CD14-positive monocyte (primary cell): Measurements from ENCODE around the gene DNAJC28. TPM values are rescaled to one million over a fixed set of nuclear protein-coding genes. Genes with fewer than 3 reads are reported as not detected.

Experiments used
- DNase-seq, 3 donors: peaks; one replicate each; pipeline ENCODE4 v3.0.0-alpha.2; 2011 to 2022
- H2AFZ ChIP-seq: 2 replicates; pipeline ENCODE4 v1.6.0; 2012; ENCODE audit warnings: mild to moderate bottlenecking, low read depth, low read length, inconsistent platforms; ENCODE audit not compliant: insufficient read depth, poor library complexity, severe bottlenecking
- H3K27ac ChIP-seq, 2 donors: 1 replicate in 1 of 2; 2 replicates in 1 of 2; pipeline ENCODE4 v1.5.1; 2012 to 2013; ENCODE audit warnings: low read length in 2 of 2, control low read depth in 1 of 2, inconsistent platforms in 1 of 2, low read depth in 1 of 2, mild to moderate bottlenecking in 1 of 2
- H3K27me3 ChIP-seq, 2 donors: one replicate each; pipeline versions ENCODE4 v1.6.0 to v1.6.1; 2011 to 2013; ENCODE audit warnings: low read length in 2 of 2; ENCODE audit not compliant: control insufficient read depth in 2 of 2, insufficient read depth in 2 of 2
- H3K36me3 ChIP-seq, 2 donors: replicated peaks in 1 of 2; 1 replicate in 1 of 2; 2 replicates in 1 of 2; pipeline versions ENCODE4 v1.5.1 to v1.6.1; 2012 to 2013; ENCODE audit warnings: low read length in 2 of 2, control low read depth in 1 of 2, inconsistent platforms in 1 of 2, mild to moderate bottlenecking in 1 of 2; ENCODE audit not compliant: insufficient read depth in 2 of 2, control insufficient read depth in 1 of 2
- H3K4me1 ChIP-seq, 2 donors: 1 replicate in 1 of 2; 2 replicates in 1 of 2; pipeline versions ENCODE4 v1.5.1 to v1.6.1; 2012 to 2013; ENCODE audit warnings: low read length in 2 of 2, control low read depth in 1 of 2, inconsistent platforms in 1 of 2, mild to moderate bottlenecking in 1 of 2, moderate library complexity in 1 of 2; ENCODE audit not compliant: insufficient read depth in 2 of 2, control insufficient read depth in 1 of 2
- H3K4me2 ChIP-seq: replicated peaks from 2 replicates; pipeline ENCODE3; 2012; ENCODE audit warnings: low read length, moderate library complexity, mild to moderate bottlenecking; ENCODE audit not compliant: poor library complexity, severe bottlenecking; ENCODE audit errors: extremely low read depth
- H3K4me3 ChIP-seq, 3 experiments: fragments of 200-600 bp in 1 of 3; sonication (generic) in 1 of 3; replicated peaks in 1 of 3; 1 replicate in 2 of 3; 2 replicates in 1 of 3; pipeline ENCODE4 v1.5.1; 2011 to 2013; ENCODE audit warnings: low read length in 3 of 3, mild to moderate bottlenecking in 3 of 3, control low read depth in 2 of 3, low read depth in 2 of 3, inconsistent platforms in 1 of 3, moderate library complexity in 1 of 3
- H3K79me2 ChIP-seq: 2 replicates; pipeline ENCODE4 v1.6.0; 2012; ENCODE audit warnings: mild to moderate bottlenecking, control low read depth, inconsistent platforms, low read length, moderate library complexity; ENCODE audit not compliant: insufficient read depth
- H3K9ac ChIP-seq: 2 replicates; pipeline ENCODE4 v1.6.0; 2017; ENCODE audit warnings: low read length, mild to moderate bottlenecking; ENCODE audit not compliant: insufficient read depth, poor library complexity, severe bottlenecking
- H3K9me3 ChIP-seq, 2 donors: replicated peaks in 1 of 2; 1 replicate in 1 of 2; 2 replicates in 1 of 2; pipeline versions ENCODE4 v1.5.1 to v1.6.1; 2012 to 2013; ENCODE audit warnings: low read length in 2 of 2, control low read depth in 1 of 2; ENCODE audit not compliant: control insufficient read depth in 1 of 2, insufficient read depth in 1 of 2
- H4K20me1 ChIP-seq: 2 replicates; pipeline ENCODE4 v1.6.0; 2012; ENCODE audit warnings: mild to moderate bottlenecking, low read length, control low read depth, moderate library complexity; ENCODE audit not compliant: insufficient read depth
- H3K27ac Mint-ChIP-seq, 7 donors: one replicate each; pipeline ENCODE4 v1.8.0; 2020; ENCODE audit warnings: mild to moderate bottlenecking in 7 of 7, mixed read lengths in 7 of 7, moderate library complexity in 6 of 7, inconsistent platforms in 2 of 7
- H3K27me3 Mint-ChIP-seq, 3 donors: one replicate each; pipeline ENCODE4 v1.8.0; 2021 to 2022; ENCODE audit warnings: low read depth in 3 of 3, mild to moderate bottlenecking in 3 of 3, mixed read lengths in 3 of 3, moderate library complexity in 3 of 3, inconsistent platforms in 1 of 3
- H3K36me3 Mint-ChIP-seq, 2 donors: one replicate each; pipeline ENCODE4 v1.8.0; 2020; ENCODE audit warnings: mixed read lengths in 2 of 2, inconsistent platforms in 1 of 2, mild to moderate bottlenecking in 1 of 2
- H3K4me1 Mint-ChIP-seq: one replicate; pipeline ENCODE4 v1.8.0; 2020; ENCODE audit warnings: mild to moderate bottlenecking, mixed read lengths
- H3K4me3 Mint-ChIP-seq, 2 donors: one replicate each; pipeline ENCODE4 v1.8.0; 2020; ENCODE audit warnings: mild to moderate bottlenecking in 2 of 2, mixed read lengths in 2 of 2, moderate library complexity in 1 of 2
- H3K9me3 Mint-ChIP-seq, 7 donors: one replicate each; pipeline ENCODE4 v1.8.0; 2020 to 2022; ENCODE audit warnings: mixed read lengths in 7 of 7, mild to moderate bottlenecking in 6 of 7, moderate library complexity in 6 of 7, inconsistent platforms in 2 of 7
- WGBS: methylation state at CpG from one replicate; pipeline ENCODE4 v1.1.5; 2013; ENCODE audit warnings: missing lambda C conversion rate; ENCODE audit not compliant: insufficient coverage; 5-methylcytosine and 5-hydroxymethylcytosine counted together
- intact Hi-C, 2 donors: fragments of 100-400 bp; cut with micrococcal nuclease; formaldehyde crosslinking; loops; one replicate each; pipeline versions ENCODE4 v1.15.0 to v1.15.1; 2023
- polyA minus RNA-seq: library from RNA; depleted of rRNA, polyadenylated mRNA; stranded (reverse); fragments of >200 nt; gene quantifications from 2 replicates; pipeline ENCODE4 v1.2.3, GENCODE V29; 2012
- polyA plus RNA-seq, 3 donors: library from polyadenylated mRNA; depleted of rRNA in 1 of 3; unstranded in 2 of 3; stranded (reverse) in 1 of 3; fragments of 300-500 nt in 2 of 3; fragments of >200 nt in 1 of 3; fragmentation: Illumina TruSeq in 2 of 3; gene quantifications; 1 replicate in 2 of 3; 2 replicates in 1 of 3; pipeline ENCODE4 v1.2.3, GENCODE V29; 2012 to 2021
- total RNA-seq, 12 experiments: library from RNA in 1 of 12; stranded (reverse) in 1 of 12; fragments of 120-200 nt in 1 of 12; gene quantifications; one replicate each; pipeline ENCODE4 v1.2.4 and lab custom pipeline; 2013 to 2026; ENCODE audit warnings: mixed read lengths in 6 of 12, inconsistent platforms in 1 of 12
- TF ChIP-seq, protein P1 (sequence below): fragments of 200-600 bp; IDR thresholded peaks from one replicate; pipeline ENCODE4 v1.8.0; 2022; ENCODE audit warnings: antibody characterized with exemption, mild to moderate bottlenecking

DNAJC28 gene, protein sequence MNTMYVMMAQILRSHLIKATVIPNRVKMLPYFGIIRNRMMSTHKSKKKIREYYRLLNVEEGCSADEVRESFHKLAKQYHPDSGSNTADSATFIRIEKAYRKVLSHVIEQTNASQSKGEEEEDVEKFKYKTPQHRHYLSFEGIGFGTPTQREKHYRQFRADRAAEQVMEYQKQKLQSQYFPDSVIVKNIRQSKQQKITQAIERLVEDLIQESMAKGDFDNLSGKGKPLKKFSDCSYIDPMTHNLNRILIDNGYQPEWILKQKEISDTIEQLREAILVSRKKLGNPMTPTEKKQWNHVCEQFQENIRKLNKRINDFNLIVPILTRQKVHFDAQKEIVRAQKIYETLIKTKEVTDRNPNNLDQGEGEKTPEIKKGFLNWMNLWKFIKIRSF
- 0.83 TPM for total RNA-seq (2013)
- 1 to 10 TPM in 1 of 3 donors, under 1 TPM in 2; 0.21 to 1.1 (median 0.26) TPM for polyA plus RNA-seq
- 0.14 and 0.32 TPM in 2 replicates for polyA minus RNA-seq
- total RNA-seq (lab: John Stamatoyannopoulos, UW): 0.15 to 1.3 (median 0.35) reads per million in 11 experiments

DNA sequence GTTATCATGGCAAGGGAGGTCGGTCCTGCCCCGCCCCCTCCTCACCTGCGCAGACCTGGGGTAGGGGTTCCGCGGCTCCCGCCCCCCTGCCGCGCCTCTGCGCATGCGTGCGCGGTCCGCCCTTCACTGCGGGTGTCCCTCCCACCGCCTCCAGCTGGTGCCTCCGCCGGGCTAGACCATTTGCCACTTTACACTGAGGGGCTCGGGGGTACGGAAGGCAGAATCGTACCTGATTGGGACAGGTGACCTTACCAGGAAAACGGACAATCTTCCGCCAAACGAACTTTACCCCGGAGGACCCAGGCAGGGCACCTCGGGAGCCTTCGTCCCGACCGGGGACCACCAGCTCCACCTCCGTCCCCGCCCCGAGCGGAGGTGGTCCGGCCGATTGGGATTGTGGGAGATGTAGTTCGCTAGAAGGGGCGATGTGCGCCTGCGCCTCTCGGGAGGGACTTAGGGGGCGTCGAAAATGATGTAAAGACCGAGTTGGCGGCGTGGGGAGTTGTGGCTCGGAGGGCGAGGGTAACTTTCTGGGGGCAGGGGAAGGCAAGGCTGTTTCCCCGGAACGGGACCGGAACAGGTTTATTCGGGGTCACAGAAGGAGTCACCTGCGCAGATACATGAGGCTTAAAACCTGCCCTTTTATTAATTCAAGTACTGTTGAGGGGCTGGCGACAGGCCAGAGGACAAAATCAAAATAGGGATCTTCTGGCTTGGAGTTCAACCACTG is at the start of gene DNAJC28:
DNAJC28 (minus strand) TSS at position 344 of the 730 bp plus-strand sequence. CDS start 2,323 bp downstream, outside the sequence.
- peak within 1 kb of the TSS; percentile 36 to 71 for H3K27ac ChIP-seq
- peak within 1 kb of the TSS; percentile 52 to 87 (median 71) for H3K4me3 ChIP-seq
- H3K36me3 ChIP-seq: no peaks in the 10 kb centered on the region
- H3K4me2 ChIP-seq: peak within 1 kb of the TSS; percentile 95
- under 1% methylated on average over 48 of the region's 52 CpGs for WGBS
- peak within 1 kb of the TSS; percentile 89 to 96 for H3K4me3 Mint-ChIP-seq
- no peaks in the 10 kb centered on the region for H4K20me1 ChIP-seq
- H3K36me3 Mint-ChIP-seq: no peaks in the 10 kb centered on the region
- H3K4me1 Mint-ChIP-seq: peaks cover 25% of the 10 kb centered on the region
- peak; percentile 68 to 74 (median 74) for DNase-seq
- no peaks in the 10 kb centered on the region for H3K9me3 Mint-ChIP-seq
- no peaks in the 10 kb centered on the region for H3K9me3 ChIP-seq
- TF ChIP-seq, protein P1, sequence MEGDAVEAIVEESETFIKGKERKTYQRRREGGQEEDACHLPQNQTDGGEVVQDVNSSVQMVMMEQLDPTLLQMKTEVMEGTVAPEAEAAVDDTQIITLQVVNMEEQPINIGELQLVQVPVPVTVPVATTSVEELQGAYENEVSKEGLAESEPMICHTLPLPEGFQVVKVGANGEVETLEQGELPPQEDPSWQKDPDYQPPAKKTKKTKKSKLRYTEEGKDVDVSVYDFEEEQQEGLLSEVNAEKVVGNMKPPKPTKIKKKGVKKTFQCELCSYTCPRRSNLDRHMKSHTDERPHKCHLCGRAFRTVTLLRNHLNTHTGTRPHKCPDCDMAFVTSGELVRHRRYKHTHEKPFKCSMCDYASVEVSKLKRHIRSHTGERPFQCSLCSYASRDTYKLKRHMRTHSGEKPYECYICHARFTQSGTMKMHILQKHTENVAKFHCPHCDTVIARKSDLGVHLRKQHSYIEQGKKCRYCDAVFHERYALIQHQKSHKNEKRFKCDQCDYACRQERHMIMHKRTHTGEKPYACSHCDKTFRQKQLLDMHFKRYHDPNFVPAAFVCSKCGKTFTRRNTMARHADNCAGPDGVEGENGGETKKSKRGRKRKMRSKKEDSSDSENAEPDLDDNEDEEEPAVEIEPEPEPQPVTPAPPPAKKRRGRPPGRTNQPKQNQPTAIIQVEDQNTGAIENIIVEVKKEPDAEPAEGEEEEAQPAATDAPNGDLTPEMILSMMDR: no peak
- intact Hi-C loops: no loop called here
- H3K9ac ChIP-seq: peak within 1 kb of the TSS; percentile 75
- H2AFZ ChIP-seq: peak within 1 kb of the TSS; percentile 87
- no peaks in the 10 kb centered on the region for H3K79me2 ChIP-seq
- H3K4me1 ChIP-seq: peaks cover 25 to 29% of the 10 kb centered on the region in 2 donors
- peak within 1 kb of the TSS; percentile 88 to 97 (median 89) for H3K27ac Mint-ChIP-seq
- no peaks in the 10 kb centered on the region for H3K27me3 ChIP-seq
- H3K27me3 Mint-ChIP-seq: peaks cover 0 to 11% (median 3%) of the 10 kb centered on the region in 3 donors
